IMR-90 (cell line): Measurements from ENCODE around the gene NUBP2. TPM values are rescaled to one million over a fixed set of nuclear protein-coding genes. Genes with fewer than 3 reads are reported as not detected.

ENCODE experiments used
- ATAC-seq: fragments of 200-7000 bp; cut with Tn5 transposase; 2 replicates; pipeline ENCODE4 v1.9.1; 2020; ENCODE audit warnings: low read depth, mild to moderate bottlenecking, moderate library complexity
- BruUV-seq: library from RNA; stranded (reverse); fragments of 400-500 nt; replicated peaks from 2 replicates; lab custom pipeline; 2021; lab: Mats Ljungman, UMichigan
- CTCF ChIA-PET: fragments of 300-600 bp; formaldehyde crosslinking; extraction: SDS; loops from one replicate; lab custom pipeline; 2021; ENCODE audit warnings: antibody characterized with exemption; lab: Yijun Ruan, JAX
- POLR2A ChIA-PET: fragments of 300-600 bp; sonication (Branson Sonifier 250); formaldehyde crosslinking; loops from one replicate; lab custom pipeline; 2022; ENCODE audit warnings: antibody characterized with exemption; ENCODE audit not compliant: unreplicated experiment; lab: Charles Lee
- DNase-seq: peaks from one replicate; pipeline ENCODE4 v3.0.0; 2013
- H2AFZ ChIP-seq: replicated peaks from 2 replicates; pipeline ENCODE3; 2013; ENCODE audit warnings: low read length, mild to moderate bottlenecking; ENCODE audit not compliant: poor library complexity
- H2AK5ac ChIP-seq: 2 replicates; pipeline ENCODE4 v1.6.1; 2013; ENCODE audit warnings: low read depth, low read length, inconsistent platforms
- H2AK9ac ChIP-seq: replicated peaks from 2 replicates; pipeline ENCODE3; 2013; ENCODE audit warnings: mild to moderate bottlenecking, low read depth, low read length, moderate library complexity; ENCODE audit not compliant: poor library complexity
- H2BK120ac ChIP-seq: 2 replicates; pipeline ENCODE4 v1.6.1; 2013; ENCODE audit warnings: low read depth, low read length, inconsistent platforms
- H2BK15ac ChIP-seq: 3 replicates; pipeline ENCODE4 v1.6.1; 2013; ENCODE audit warnings: low read depth, low read length, inconsistent platforms
- H2BK20ac ChIP-seq: 2 replicates; pipeline ENCODE4 v1.6.1; 2013; ENCODE audit warnings: low read depth, mild to moderate bottlenecking, inconsistent platforms, low read length, moderate library complexity
- H2BK5ac ChIP-seq: 2 replicates; pipeline ENCODE4 v1.6.1; 2013; ENCODE audit warnings: mild to moderate bottlenecking, low read depth, low read length, inconsistent platforms; ENCODE audit not compliant: poor library complexity, severe bottlenecking
- H3K14ac ChIP-seq: replicated peaks from 2 replicates; pipeline ENCODE4 v1.6.1; 2013; ENCODE audit warnings: low read depth, low read length, inconsistent platforms
- H3K18ac ChIP-seq: 2 replicates; pipeline ENCODE4 v1.6.1; 2013; ENCODE audit warnings: low read depth, low read length, control low read depth
- H3K23ac ChIP-seq: 2 replicates; pipeline ENCODE4 v1.6.1; 2013; ENCODE audit warnings: low read depth, low read length, inconsistent platforms
- H3K27ac ChIP-seq: 2 replicates; pipeline ENCODE4 v1.5.1; 2013; ENCODE audit warnings: mild to moderate bottlenecking, control low read depth, low read length; ENCODE audit not compliant: insufficient read depth
- H3K27me3 ChIP-seq: 2 replicates; pipeline ENCODE4 v1.6.1; 2013; ENCODE audit warnings: low read length; ENCODE audit not compliant: control insufficient read depth, insufficient read depth
- H3K36me3 ChIP-seq: 2 replicates; pipeline ENCODE4 v1.6.1; 2013; ENCODE audit warnings: low read length, mixed read lengths; ENCODE audit not compliant: control insufficient read depth, insufficient read depth
- H3K4ac ChIP-seq: 2 replicates; pipeline ENCODE4 v1.6.1; 2013; ENCODE audit warnings: low read depth, low read length, inconsistent platforms
- H3K4me1 ChIP-seq: 2 replicates; pipeline ENCODE4 v1.6.1; 2013; ENCODE audit warnings: low read length, mixed read lengths; ENCODE audit not compliant: control insufficient read depth, insufficient read depth
- H3K4me2 ChIP-seq: 2 replicates; pipeline ENCODE4 v1.6.1; 2013; ENCODE audit warnings: low read depth, mild to moderate bottlenecking, control low read depth, low read length, moderate library complexity
- H3K4me3 ChIP-seq: 2 replicates; pipeline ENCODE4 v1.5.1; 2013; ENCODE audit warnings: low read depth, mild to moderate bottlenecking, control low read depth, low read length, moderate library complexity; ENCODE audit not compliant: insufficient read depth
- H3K56ac ChIP-seq: 2 replicates; pipeline ENCODE4 v1.6.1; 2013; ENCODE audit warnings: low read length, inconsistent platforms; ENCODE audit not compliant: insufficient read depth; ENCODE audit errors: extremely low read depth
- H3K79me1 ChIP-seq, 2 experiments: 2 replicates each; pipeline ENCODE4 v1.6.1; 2013; ENCODE audit warnings: low read length in 2 of 2, inconsistent platforms in 1 of 2, low read depth in 1 of 2
- H3K9ac ChIP-seq: 2 replicates; pipeline ENCODE4 v1.6.1; 2013; ENCODE audit warnings: low read depth, low read length, control low read depth
- H3K9me1 ChIP-seq: 2 replicates; pipeline ENCODE4 v1.6.1; 2013; ENCODE audit warnings: low read length, inconsistent platforms; ENCODE audit not compliant: insufficient read depth
- H3K9me3 ChIP-seq: 2 replicates; pipeline ENCODE4 v1.6.1; 2013; ENCODE audit warnings: low read length; ENCODE audit not compliant: control insufficient read depth, insufficient read depth
- H4K20me1 ChIP-seq: 2 replicates; pipeline ENCODE4 v1.6.1; 2013; ENCODE audit warnings: low read length, inconsistent platforms; ENCODE audit not compliant: insufficient read depth
- H4K5ac ChIP-seq: 2 replicates; pipeline ENCODE4 v1.6.1; 2013; ENCODE audit warnings: mild to moderate bottlenecking, low read depth, low read length, control low read depth
- H4K8ac ChIP-seq, 2 experiments: 2 replicates each; pipeline ENCODE4 v1.6.1; 2013; ENCODE audit warnings: low read depth in 2 of 2, low read length in 2 of 2, control low read depth in 1 of 2, inconsistent platforms in 1 of 2
- H4K91ac ChIP-seq: 2 replicates; pipeline ENCODE4 v1.6.1; 2013; ENCODE audit warnings: low read depth, low read length, inconsistent platforms; ENCODE audit not compliant: insufficient read depth
- CEBPB ChIP-seq: IDR thresholded peaks from 2 replicates; pipeline ENCODE4 v1.6.1; 2012; ENCODE audit warnings: low read depth, low read length, improper control_type of control experiment
- CHD1 ChIP-seq: IDR thresholded peaks from 2 replicates; pipeline ENCODE4 v1.6.1; 2012; ENCODE audit warnings: low read depth, low read length, improper control_type of control experiment
- FOS ChIP-seq: fragments of 150-350 bp; IDR thresholded peaks from 2 replicates; pipeline ENCODE4 v1.6.1; 2016; ENCODE audit warnings: low read depth, low read length
- MAFK ChIP-seq: IDR thresholded peaks from 2 replicates; pipeline ENCODE4 v1.6.1; 2012; ENCODE audit warnings: low read depth, low read length, improper control_type of control experiment
- MAZ ChIP-seq: IDR thresholded peaks from 2 replicates; pipeline ENCODE4 v1.6.1; 2012; ENCODE audit warnings: low read depth, mild to moderate bottlenecking, low read length, improper control_type of control experiment, moderate library complexity, borderline replicate concordance
- MXI1 ChIP-seq: IDR thresholded peaks from 2 replicates; pipeline ENCODE4 v1.6.1; 2012; ENCODE audit warnings: low read depth, mild to moderate bottlenecking, low read length, moderate library complexity, borderline replicate concordance
- NFE2L2 ChIP-seq: fragments of 150-350 bp; IDR thresholded peaks from 2 replicates; pipeline ENCODE4 v1.6.1; 2016; ENCODE audit warnings: low read depth, mild to moderate bottlenecking, low read length
- POLR2A ChIP-seq: IDR thresholded peaks from 2 replicates; pipeline ENCODE4 v1.6.1; 2012; ENCODE audit warnings: mild to moderate bottlenecking, low read depth, low read length
- RAD21 ChIP-seq: IDR thresholded peaks from 2 replicates; pipeline ENCODE4 v1.6.1; 2012; ENCODE audit warnings: low read length, improper control_type of control experiment
- RCOR1 ChIP-seq: IDR thresholded peaks from 2 replicates; pipeline ENCODE4 v1.6.1; 2012; ENCODE audit warnings: mild to moderate bottlenecking, low read length, improper control_type of control experiment; ENCODE audit not compliant: insufficient replicate concordance
- RFX5 ChIP-seq: IDR thresholded peaks from 2 replicates; pipeline ENCODE4 v1.8.0; 2012; ENCODE audit warnings: low read depth, mild to moderate bottlenecking, low read length, moderate library complexity
- SMC3 ChIP-seq: fragments of 150-350 bp; IDR thresholded peaks from 2 replicates; pipeline ENCODE4 v1.6.1; 2016; ENCODE audit warnings: low read depth, mild to moderate bottlenecking, antibody characterized with exemption, low read length, moderate library complexity
- WGBS, 2 experiments: methylation state at CpG; one replicate each; pipeline versions ENCODE4 v1.1.5 to v1.1.7; 2013; ENCODE audit warnings: missing lambda C conversion rate in 2 of 2; ENCODE audit not compliant: insufficient read length in 1 of 2; ENCODE audit errors: extremely low coverage in 2 of 2; 5-methylcytosine and 5-hydroxymethylcytosine counted together
- dilution Hi-C: fragments of 300-500 bp; cut with HindIII; formaldehyde crosslinking; loops from one replicate; pipeline ENCODE4 v1.14.3; 2018; ENCODE audit warnings: low sequenced_read_pairs; ENCODE audit not compliant: unreplicated experiment
- in situ Hi-C: fragments of 300-500 bp; cut with MboI; formaldehyde crosslinking; loops from 3 replicates; pipeline ENCODE4 v1.14.3; 2019; ENCODE audit warnings: low sequenced_read_pairs, inconsistent platforms, mixed read lengths
- intact Hi-C: fragments of 100-400 bp; cut with micrococcal nuclease; formaldehyde crosslinking; loops from 2 replicates; pipeline ENCODE4 v1.10.0; 2022
- polyA plus RNA-seq, 3 experiments: library from polyadenylated mRNA; depleted of rRNA; stranded (reverse); fragments of >200 nt; gene quantifications; 2 replicates each; pipeline ENCODE4 v1.2.3, GENCODE V29; 2012; ENCODE audit warnings: low replicate concordance in 1 of 3
- total RNA-seq: library from RNA; depleted of rRNA; stranded (reverse); fragments of >200 nt; gene quantifications from 2 replicates; pipeline ENCODE4 v1.2.3, GENCODE V29; 2012
- TF ChIP-seq, protein P1 (sequence below): fragments of 150-350 bp; IDR thresholded peaks from 2 replicates; pipeline ENCODE4 v1.6.1; 2017; ENCODE audit warnings: mild to moderate bottlenecking, antibody characterized with exemption, low read length, low read depth
- TF ChIP-seq, protein P2 (sequence below): fragments of 150-350 bp; IDR thresholded peaks from 2 replicates; pipeline ENCODE4 v1.6.1; 2016; ENCODE audit warnings: low read depth, mild to moderate bottlenecking, low read length, moderate library complexity, borderline replicate concordance

The NUBP2 gene
- total and polyA plus RNA-seq, 2 of the 4 experiments (the other 2 are of a cell fraction): 62.6 to 131 TPM

DNA sequence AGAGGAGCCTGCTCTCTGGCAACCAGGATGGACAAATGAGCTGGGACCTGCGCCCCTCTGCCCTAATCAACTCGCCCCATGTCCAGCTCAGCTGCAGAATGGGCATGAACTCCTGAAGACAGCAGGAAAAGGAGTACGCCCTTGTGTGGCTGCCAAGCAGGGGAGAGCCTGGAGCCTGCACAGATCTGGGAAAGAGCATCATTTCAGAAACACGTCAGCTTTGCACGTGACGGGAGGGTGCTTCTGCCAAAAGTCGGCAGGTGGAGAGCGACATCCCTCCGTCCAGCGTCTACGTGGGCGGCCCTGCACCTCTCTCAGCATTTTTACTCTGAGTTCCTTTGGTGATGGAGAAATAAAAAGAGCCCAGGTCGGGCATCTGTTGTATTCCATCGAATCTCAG lies 29.9 kb upstream of the NUBP2 start:
- Histone ChIP-seq H2AK9ac (peak overlapping the region; percentile 55), H3K9me3 (no peaks in the 10 kb centered on the region), H3K18ac (no peak overlapping the region), H3K4me1 (no peaks in the 10 kb centered on the region), H2AK5ac (no peak overlapping the region), H4K5ac (no peak overlapping the region), H2BK15ac (no peak overlapping the region), H3K14ac (no peak overlapping the region), H3K9me1 (peaks cover 6% of the 10 kb centered on the region; the same call in 1 of the 2 replicates), H4K8ac (no peak overlapping the region), H2BK120ac (no peak overlapping the region), H4K20me1 (peaks cover 4% of the 10 kb centered on the region; the same call in 1 of the 2 replicates), H3K79me1 (peaks cover 12 to 30% of the 10 kb centered on the region in 2 experiments; a peak in 2 of 4 replicates), H3K23ac (no peak overlapping the region), H3K4me3 (no peak overlapping the region), H3K56ac (no peak overlapping the region), H3K27ac (no peak overlapping the region), H3K9ac (no peak overlapping the region), H3K27me3 (no peaks in the 10 kb centered on the region), H2AFZ (no peak overlapping the region), H4K91ac (no peak overlapping the region), H3K4me2 (no peak overlapping the region), H3K36me3 (peaks cover 59% of the 10 kb centered on the region), H2BK5ac (no peak overlapping the region), H3K4ac (no peak overlapping the region), H2BK20ac (no peak overlapping the region)
- intact Hi-C loops (no loop called here), in situ Hi-C loops (no loop called here), dilution Hi-C loops (no loop called here)
- ChIA-PET CTCF (no interaction called here), POLR2A (no interaction called here)
- ATAC-seq (no peak), DNase-seq (no peak)
- no TSS peak for BruUV-seq
- TF ChIP-seq MAZ: no peak
- no peak for TF ChIP-seq RFX5
- no peak for TF ChIP-seq RCOR1
- no peak for TF ChIP-seq MXI1
- no peak for TF ChIP-seq POLR2A
- TF ChIP-seq, protein P1, sequence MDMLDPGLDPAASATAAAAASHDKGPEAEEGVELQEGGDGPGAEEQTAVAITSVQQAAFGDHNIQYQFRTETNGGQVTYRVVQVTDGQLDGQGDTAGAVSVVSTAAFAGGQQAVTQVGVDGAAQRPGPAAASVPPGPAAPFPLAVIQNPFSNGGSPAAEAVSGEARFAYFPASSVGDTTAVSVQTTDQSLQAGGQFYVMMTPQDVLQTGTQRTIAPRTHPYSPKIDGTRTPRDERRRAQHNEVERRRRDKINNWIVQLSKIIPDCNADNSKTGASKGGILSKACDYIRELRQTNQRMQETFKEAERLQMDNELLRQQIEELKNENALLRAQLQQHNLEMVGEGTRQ: no peak
- TF ChIP-seq FOS: no peak
- no peak for TF ChIP-seq NFE2L2
- TF ChIP-seq MAFK: no peak
- no peak for TF ChIP-seq CHD1
- TF ChIP-seq, protein P2, sequence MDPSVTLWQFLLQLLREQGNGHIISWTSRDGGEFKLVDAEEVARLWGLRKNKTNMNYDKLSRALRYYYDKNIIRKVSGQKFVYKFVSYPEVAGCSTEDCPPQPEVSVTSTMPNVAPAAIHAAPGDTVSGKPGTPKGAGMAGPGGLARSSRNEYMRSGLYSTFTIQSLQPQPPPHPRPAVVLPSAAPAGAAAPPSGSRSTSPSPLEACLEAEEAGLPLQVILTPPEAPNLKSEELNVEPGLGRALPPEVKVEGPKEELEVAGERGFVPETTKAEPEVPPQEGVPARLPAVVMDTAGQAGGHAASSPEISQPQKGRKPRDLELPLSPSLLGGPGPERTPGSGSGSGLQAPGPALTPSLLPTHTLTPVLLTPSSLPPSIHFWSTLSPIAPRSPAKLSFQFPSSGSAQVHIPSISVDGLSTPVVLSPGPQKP: no peak
- no peak for TF ChIP-seq RAD21
- TF ChIP-seq SMC3: no peak
- TF ChIP-seq CEBPB: no peak
- 100% methylated on average over 3 of the region's 14 CpGs; no CpG with 5 or more reads in 1 of the 2 experiments for WGBS, 2 experiments
